NCI-H2081 (cell line): ENCODE results near the gene SMCO4.

Experiments used
- DNase-seq, 2 experiments: peaks; one replicate each; lab custom pipeline; 2025; lab: John Stamatoyannopoulos, UW

The SMCO4 gene

DNA sequence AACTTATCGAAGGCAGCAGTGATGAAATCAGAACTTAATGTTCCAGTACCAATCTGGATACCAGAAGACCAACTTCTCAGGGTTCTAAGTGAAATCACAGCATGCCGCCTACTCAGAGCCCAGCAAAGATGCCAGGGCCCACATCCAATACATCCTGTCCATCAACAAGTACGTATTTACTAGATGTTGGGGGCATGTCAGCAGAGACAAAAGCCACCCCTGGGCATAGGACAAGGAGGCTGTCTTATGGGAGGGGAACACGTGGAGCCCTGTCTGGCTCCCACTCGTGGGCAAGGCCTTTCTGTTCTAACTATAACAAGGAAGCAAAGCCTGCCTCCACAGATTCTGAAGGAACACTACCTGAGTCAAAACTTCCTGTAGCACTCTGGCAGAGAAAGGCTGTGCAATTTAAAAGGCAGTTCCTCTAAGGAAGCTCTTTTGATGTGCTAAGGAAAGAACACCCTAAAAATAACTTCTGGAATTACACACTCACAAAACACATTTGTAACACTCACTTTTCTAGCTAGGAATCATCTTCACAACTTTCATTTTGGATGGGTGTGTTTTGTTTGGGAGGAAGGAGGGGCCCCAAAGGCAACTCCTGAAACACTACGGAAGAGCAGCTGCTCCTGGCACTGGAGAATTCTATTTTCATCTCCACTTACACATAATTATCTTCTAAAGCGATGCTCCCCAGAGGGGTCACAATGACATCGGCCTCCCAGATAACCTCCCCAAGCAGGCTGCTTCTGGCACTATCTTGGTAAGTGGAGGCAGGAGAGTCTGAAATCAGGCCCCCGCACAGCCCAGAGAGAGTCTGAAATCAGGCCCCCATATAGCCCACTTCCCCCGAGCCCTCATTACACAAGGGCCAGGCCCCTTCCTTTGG lies 14.2 kb downstream of the SMCO4 start:
- peak in 1 of 2 experiments; percentile 47 for DNase-seq

DNA sequence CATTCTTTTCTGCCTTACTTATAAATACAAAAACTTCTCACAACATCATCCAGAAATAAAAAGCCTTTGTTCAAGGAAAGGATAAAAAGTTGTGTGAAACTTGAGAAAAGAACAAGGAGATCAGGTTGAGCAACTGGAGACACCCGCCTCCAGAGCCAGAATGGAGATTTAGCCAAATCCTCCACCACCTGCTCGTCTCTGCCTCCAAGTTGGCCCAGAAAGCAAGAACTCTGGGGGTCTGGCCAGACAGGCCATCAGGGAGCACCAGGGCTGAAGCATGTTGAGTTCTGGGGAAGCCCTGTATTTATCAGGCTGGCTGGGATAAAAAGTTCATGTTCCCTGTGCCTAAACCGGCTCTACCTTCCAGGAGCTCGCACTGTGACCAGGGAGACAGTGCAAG lies 14.9 kb downstream of the SMCO4 start:
- DNase-seq = no peak

DNA sequence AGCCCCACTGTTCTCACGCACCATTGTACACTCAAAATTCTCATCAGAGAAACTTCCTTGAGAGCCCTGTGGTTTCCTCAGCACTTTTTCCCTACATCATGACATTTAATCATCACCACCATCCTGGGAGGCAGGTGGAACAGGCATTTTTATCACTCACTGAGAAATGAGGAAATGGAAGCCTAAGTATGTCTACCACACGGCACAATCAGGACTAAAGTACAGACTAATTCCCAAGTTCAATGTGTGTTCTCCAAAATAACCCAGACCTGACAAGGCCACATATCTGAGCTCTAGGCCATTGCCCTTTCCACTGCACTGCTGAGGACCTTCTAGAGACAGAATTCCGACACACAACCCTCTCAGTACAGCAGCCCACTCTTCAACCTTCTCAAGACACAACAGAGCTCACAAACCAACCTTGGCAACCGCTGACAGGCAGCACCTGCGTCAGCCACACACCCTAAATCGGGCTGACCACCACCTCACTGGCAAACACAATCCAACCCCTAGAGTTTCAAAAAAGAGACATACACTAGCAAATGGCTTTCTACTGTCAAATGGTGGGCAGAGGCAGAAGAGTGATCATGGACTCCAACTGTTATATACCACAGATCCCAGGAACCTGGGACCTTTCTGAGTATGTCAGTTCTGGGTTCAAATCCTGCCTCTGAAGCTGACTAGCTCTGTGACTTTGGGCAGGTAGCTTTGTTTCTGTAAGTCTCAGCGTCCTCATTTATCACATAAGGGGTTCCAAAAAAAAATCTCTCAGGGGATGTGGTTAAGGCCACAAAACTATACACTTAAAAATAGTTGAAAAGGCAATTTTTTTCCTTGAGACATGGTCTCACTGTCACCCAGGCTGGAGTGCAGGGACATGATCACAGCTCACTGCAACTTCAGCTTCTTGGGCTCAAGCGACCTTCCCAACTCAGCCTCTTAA lies 16.3 kb downstream of the SMCO4 start:
- DNase-seq = no peak

DNA sequence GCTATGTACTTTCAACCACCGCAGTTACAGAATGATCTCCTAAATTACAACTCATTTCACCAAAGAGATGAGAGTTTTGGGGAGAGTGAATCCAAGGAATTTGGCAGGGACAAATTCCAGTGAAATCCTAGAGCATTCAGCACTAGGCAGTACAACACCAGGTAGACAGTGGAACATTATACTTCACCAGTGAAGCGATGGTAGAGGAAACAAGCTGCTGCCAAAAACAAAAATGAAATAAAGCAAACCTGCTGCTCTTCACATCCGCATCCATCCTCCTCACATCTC lies 16.9 kb downstream of the SMCO4 start:
- DNase-seq = no peak

DNA sequence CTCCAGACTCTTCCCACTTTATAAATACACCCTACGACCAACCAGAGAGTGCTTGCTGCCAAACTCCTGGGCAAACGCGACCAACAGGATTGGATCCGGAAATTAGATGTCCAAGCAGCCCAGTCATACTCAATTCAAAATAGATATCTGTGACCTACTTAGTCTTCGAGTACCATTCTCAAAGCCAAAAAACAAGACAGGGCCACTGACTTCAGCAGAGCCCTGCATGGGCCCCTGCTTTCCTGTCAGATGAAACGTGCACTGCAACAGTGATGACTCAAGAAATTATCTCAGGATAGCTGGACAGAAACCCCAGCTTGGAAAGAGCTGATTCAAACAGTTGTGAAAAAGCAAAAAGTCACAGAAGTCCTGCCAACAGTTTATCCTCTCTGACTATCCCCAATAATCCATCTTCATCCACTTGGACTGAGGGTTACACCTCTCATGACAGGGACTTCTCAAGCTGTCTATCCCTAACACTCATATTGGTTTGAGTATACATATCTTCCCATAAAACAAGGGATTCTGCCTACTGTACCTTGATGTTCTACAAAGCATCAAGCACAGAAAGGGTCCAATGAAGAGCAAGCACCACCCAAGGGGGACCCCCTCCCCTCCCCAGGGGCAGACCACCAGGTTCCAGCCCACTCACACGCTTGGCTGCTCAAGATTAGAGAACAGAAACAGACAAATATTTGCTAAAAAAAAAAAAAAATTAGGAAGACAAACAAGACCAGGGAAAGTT lies 17.4 kb downstream of the SMCO4 start:
- no peak for DNase-seq

DNA sequence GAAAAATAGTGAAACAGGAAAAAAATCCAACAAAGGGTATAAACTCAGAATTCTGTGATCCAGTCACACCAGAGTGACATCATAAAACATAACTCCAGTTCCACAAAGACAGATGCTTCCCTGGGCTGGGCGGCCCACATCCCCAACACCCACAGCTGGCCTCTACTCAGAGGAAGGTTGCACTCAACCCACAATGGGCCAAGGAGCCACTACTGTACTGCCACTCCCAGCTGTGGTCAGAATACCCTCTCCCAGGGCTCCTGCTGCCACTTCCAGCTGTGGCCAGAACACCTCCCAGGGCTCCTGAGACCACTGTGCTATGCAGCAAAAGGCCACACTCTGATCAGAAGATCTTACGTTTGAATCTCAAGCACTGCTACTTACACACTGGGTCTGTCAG lies 18.3 kb downstream of the SMCO4 start:
- DNase-seq = no peak

DNA sequence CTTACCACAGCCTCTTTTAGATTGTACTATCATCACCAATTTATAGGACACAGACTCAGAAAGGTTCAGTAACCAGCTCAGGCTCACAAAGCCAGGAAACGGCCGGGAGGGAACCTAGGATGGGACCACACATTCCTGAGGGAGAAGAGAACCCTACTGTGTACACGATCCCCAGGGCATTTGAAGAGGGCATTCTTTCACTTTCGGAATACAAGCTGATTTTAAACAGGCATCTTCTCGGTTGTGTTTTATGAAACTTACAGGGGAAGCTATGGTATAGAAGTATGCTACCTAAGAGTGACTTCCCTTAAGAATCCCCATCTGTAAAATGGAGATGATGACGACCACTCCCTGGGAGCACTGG lies 19.0 kb downstream of the SMCO4 start:
- DNase-seq = no peak

DNA sequence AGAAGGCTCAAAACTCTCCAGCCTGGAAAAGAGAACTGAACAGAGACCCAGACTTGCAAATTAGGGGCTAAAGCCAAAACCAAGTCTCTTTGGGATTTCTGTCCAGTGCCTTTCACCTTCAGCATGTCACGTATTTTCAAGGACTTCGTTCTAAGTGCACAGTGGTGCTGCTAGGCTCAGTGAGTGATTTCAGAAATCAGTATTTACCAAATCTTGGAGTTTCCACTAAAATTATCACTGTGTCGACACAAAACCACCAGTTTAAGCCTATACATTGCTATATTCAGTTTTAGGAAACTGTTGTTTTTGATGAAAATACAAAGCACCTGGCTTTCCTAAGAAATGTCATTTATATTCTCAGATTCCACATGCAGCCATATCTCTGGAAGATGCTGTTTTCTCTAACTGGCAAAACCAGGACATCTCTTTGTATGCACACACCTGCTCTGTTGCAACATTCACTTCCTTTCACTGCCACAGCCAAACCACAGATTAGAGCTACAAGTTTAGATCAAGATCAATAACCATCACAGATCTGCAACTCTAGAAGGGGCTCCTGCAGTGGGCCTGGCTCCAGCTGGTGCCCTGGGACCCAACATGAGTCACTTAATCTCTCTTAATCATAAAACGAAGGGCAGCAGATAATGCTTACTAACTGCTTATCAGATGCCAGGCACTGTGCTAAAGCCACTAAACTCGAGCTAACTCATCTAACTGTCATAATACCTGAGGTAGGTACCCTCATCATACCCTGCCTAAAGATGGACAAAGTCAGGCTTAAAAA lies 22.3 kb downstream of the SMCO4 start:
- peak in 1 of 2 experiments; percentile 22 for DNase-seq

DNA sequence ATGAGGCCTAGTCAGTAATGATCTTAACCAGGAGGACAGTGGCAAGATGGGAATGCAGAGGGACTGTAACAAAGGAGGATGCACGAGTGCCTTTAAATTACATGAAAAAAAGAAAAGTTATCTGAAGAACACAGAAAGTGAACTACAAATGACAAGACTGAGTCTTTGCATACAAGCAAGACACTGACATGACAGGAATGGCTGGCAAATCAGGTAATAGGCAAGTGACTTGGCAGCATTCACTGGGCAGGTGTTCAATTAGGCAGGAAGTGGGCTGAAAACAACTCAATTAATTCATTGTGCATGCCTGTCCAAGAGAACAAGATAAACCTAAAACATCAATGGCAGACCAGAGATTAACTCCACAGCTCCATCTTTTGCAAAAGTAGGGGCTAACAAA lies 24.0 kb downstream of the SMCO4 start:
- peak; percentile 77 to 93 for DNase-seq

DNA sequence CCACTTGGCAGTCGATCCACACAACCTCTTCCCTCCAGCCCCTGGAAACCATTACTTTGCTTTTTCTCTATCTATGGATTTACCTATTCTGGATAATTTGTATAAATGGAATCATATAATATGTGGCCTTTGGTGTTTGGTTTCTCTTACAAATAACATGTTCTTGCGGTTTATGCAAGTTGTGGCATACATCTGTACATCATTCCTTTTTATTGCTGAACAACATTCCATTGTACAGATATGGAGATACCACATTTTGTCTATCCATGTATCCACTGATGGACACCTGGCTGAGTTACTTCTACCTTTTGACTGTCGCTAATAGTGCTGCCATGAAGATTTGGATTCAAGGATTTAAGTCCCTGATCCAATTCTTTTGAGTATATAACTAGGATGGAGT lies 25.1 kb downstream of the SMCO4 start:
- DNase-seq = no peak

DNA sequence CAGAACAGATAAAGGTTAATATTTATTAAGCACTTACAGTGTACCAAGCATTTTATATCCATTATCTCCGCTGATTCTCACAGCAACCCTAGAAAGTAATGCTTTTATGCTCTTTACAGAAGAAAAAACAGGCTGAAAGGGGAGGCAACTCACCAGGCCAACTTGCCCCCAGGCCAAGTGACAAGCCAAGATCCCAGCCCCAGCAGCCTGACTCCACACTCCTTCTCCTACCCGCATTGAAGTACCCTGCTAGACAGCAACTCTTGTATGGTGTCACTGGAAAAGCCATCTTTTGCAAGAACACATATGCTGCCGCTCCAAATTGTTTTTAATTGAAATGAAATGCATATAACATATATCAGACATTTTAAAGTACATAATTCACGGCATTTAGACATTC lies 25.6 kb downstream of the SMCO4 start:
- DNase-seq = no peak

DNA sequence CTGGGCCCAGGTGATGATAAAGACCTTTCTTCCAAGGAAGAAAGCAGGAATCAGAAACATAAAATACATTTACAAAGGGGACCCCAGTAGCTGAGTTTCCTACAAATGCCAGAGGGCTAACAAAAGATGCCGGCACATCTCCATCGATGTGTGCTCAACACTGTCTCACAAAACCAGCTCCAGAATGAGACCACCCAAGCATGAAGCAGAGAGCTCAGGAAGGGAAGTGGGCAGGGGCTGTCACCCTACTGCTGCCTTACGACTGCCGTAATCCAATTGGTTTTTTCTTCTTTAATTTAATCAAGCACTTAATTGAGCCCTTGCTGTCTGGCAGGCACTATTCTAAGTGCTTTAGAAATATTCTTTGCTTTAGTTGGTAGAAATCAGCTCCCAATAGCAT lies 26.1 kb downstream of the SMCO4 start:
- DNase-seq = no peak

DNA sequence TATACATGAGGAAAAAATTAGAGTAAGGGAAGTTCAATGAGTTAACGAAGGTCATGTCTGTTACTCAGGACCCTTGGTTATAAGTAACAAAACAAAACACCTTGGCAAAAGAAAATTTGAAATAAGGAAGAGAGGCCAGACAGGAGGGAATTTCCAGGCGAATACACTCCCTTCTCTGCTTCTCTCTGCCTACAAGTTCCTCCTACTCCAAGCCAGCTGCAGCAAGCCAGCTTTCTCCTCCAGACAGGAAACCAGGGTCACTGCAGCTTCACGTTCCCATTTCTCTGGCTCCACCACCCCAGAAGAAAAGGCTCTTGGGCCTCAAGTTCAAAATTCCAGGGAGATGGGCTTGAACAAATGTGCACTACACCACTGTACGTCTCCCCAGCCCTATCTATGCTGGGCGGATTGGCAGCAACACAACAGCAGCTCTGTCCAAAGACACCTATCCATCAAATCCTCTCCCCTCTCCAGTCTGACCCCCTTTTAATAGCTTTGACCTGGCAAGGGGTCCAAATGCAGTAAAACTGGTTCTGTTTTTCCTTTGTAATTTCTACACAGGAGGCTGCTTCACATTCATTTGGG lies 27.7 kb downstream of the SMCO4 start:
- DNase-seq = no peak

DNA sequence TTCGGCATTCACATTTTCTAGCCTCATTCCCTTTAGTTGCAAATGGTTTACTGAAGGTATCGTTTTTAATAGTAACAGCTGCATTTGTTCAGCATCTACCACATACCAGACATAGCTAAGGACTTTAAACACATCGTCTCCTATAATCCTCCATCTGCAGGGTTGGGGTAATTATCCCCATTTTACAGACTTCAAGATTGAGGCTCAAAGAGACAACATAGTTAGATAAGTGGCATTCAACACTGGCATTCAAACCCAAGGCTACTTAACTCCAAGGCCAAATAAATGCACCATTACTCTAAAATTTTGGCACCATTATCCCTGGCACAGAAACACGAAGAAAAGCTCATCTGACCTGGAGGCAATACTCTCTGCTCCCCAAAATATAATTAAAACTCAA lies 28.5 kb downstream of the SMCO4 start:
- no peak for DNase-seq

DNA sequence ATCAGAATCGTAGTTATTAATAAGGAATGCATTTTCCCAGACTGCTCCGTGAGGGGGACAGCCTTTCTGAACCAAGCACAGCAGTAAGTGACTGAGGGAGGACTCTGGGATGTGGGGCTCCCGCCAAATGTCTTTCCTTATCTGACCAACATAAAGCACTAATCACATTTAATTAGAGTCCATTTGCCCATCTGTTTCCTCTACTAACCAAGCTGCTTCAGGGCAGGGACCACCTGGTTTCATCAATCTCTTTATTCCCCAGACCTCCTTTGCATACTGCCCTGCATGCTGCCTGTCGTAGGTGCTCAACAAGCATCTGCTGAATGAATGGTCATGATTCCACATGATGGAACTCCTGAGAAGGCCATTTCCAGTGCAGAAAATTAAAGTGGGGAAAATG lies 29.4 kb downstream of the SMCO4 start:
- DNase-seq = peak in 1 of 2 experiments; percentile 10

DNA sequence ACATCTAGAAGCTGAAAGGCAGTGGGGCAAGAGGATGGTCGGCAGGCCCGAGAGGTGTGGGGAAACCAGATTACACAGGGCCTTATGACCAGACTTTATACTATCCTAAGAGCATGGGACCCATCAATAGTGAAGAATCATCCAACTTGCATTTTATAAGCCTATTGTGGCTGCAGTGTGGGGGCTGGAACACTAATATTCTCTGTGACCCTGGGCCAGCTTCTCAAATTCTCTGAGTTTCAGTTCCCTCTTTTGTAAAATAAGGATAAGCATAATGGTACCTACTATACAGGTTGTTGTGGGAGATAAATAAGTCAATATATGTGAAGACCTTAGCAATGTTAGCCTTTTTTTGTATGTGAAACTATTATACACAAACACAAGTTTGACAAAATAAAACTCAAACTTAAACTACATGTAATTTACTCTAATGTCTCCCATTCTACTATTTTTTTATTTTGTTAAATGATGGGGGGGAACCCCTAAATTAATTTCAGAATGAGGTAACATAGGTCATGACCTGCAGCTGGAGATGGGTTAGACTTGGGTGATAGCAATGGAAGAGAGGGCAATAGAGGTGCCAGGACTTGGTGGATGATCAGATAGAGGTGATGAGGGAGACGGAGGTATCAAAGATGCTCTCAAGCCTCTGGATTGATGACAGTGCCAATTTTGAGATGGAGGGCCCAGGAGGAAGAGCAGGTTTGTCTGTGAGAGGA lies 30.1 kb downstream of the SMCO4 start:
- no peak for DNase-seq

DNA sequence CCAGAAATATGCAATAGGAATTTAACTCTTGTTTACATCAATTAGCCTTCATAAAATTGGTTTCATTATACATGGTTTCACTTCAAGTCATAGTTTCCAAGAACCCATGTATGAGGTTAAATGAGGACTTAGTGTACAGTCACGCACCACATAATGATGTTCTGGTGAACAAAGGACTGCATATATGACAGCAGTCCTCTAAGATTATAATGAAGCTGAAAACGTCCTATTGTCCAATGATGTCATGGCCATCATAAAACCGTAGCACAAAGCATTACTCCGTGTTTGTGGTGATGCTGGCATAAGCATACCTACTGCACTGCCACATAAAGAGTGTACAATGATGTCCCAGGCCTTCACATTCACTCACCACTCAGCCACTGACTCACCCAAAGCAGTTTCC lies 31.1 kb downstream of the SMCO4 start:
- DNase-seq = no peak

DNA sequence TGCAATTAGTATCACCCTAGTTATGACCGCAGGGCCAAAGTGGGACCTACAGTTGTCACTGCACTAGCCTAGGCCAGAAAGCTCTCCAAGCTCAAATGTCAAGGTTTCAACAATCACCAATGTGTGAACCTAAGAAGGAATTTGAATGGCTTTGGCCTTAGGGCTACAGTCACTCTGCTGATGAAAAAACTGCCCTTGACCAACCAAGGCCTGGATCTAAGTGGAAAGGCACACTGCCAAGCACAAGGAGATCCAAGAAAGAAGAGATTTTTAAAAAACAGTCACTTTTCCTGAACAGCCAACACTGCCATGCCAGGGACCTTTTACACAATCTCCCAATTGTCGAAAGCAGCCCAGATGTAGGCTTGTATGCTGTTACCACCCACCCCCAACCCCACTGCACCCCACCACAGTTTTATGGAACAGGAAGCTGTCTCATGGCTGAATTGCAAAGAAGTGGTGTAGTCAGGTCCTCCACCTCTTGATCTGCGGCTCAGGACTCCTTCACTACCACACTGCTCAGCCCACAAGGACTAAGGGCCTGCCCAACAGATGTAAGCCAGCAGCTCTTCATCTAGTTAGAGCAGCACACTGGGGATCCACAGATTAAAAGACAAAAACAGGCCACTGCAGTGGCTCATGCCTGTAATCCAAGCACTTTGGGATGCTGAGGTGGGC lies 32.9 kb downstream of the SMCO4 start:
- no peak for DNase-seq

DNA sequence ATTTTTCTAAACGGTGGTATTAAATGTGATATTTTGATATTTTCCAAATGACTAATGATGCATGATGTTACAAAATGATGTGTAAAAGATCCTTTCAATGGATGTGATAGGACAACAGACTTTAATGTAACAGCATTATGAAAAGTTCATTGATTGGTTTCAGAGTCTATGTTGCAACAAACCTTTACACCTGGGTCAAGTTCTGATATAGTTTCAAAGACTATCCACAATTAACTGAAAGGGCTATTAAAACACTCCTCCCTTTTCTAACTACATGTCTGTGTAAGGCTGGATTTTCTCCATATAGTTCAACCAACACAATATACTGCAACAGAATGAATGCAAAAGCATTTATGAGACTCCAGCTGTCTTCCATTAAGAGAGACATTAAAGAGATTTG lies 35.7 kb downstream of the SMCO4 start:
- no peak for DNase-seq

DNA sequence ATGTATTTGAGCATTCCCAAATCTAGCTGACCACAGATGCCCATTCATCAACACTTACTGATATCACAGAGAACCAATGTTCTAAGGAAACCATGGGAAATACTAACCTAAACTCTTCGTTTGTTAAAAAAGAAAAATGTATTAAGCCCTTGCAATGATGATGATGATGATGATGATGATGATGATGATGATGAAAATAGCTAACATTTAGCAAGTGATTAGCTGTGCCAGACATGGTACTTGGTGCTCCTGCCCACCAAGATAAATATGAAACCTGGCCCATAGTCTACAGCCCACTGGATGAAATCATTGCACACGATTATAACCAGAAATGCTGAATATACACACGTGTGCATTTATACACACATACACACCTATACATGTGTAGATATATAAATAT lies 37.5 kb downstream of the SMCO4 start:
- DNase-seq = no peak
